NCI-H446 (cell line): ENCODE data around the gene KIF13A.
"Not testable (repeated sequence)": the region's sequence is repeated elsewhere in the genome, so short reads cannot be mapped to it uniquely, and the experiment has no call there.

Experiments
- DNase-seq, 2 experiments: peaks; one replicate each; lab custom pipeline; 2025; lab: John Stamatoyannopoulos, UW

KIF13A gene

DNA sequence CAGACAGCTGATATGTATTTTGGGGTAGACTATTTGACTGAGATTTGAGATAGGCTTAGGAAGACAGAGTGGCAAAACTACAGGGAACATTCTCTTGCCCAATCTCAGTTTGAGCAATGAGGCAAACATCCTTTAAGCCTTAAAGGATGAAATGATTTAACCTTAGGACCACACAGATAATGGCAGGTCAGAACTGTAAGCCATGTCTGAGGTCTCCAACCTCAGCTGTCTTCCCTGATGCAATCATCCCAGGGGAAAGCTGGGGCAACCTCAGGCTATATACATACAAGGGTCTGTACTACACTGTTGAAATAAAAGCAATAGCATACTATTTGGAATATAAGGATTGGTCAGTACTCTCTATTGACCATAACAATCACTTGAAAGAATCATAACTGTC lies 196.9 kb downstream of the KIF13A start:
- DNase-seq = no peak

GRCh38 chr6:17785094-17785787 lies 202.2 kb downstream of the KIF13A start:
- no peak for DNase-seq

GRCh38 chr6:17780061-17780460 lies 207.4 kb downstream of the KIF13A start:
- no peak for DNase-seq

- DNase-seq = no peak
Measured at GRCh38 chr6:17771609-17772008, 215.8 kb downstream of the KIF13A start.

GRCh38 chr6:17768881-17769280 lies 218.6 kb downstream of the KIF13A start:
- DNase-seq = no peak

GRCh38 chr6:17768388-17768787 lies 219.0 kb downstream of the KIF13A start:
- no peak for DNase-seq

DNA sequence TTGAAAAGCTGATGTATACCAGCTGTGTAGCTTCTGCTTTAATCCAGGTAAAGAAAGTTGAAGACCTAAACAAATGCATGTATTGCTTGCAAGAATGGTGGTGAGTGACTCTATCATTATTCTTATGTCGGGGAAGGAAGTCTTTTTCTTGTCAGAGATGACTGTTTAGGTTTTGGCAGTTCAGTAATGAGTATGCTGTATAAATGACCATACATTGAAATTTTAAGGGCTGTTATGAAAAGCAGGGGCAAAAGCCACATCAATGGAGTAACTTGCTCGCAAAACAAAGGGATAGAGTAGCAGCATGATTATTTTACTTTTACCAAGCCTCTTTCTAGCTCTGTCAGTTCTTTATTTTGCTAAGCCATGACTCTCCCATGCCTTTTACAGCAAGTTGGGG lies 224.8 kb downstream of the KIF13A start:
- no peak for DNase-seq

GRCh38 chr6:17758119-17758518 lies 229.3 kb downstream of the KIF13A start:
- no peak for DNase-seq

DNA sequence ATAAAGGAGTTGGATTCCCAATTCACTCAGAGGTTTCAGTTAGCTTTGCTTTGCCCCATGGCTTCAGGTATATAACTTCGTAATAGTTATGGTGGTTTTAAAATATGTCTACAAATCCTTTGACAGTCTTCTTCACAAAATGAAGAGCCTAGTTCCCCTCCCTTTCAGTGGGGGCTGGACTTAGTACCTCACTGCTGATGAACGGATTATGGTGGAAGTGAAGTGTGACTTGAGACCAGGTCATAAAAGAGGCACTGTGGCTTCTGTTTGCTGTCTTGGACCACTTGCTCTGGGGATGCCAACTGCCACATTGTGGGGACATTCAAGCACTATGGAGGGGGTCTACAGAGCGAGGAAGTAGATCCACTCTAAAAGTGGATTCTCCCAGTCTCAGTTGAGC lies 233.2 kb downstream of the KIF13A start:
- DNase-seq = no peak

- DNase-seq = not testable (repeated sequence)
Measured at GRCh38 chr6:17745324-17745723, 242.1 kb downstream of the KIF13A start.

DNA sequence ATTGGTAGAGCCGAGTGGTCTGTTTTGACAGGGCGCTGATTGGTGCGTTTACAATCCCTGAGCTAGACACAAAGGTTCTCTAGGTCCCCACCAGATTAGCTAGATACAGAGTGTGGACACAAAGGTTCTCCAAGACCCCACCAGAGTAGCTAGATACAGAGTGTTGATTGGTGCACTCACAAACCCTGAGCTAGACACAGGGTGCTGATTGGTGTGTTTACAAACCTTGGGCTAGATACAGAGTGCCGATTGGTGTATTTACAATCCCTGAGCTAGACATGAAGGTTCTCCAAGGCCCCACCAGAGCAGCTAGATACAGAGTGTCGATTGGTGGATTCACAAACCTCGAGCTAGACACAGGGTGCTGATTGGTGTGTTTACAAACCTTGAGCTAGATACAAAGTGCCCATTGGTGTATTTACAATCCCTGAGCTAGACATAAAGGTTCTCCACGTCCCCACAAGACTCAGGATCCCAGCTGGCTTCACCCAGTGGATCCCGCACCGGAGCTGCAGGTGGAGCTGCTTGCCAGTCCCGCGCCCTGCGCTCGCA lies 242.6 kb downstream of the KIF13A start:
- DNase-seq = not testable (repeated sequence)

DNA sequence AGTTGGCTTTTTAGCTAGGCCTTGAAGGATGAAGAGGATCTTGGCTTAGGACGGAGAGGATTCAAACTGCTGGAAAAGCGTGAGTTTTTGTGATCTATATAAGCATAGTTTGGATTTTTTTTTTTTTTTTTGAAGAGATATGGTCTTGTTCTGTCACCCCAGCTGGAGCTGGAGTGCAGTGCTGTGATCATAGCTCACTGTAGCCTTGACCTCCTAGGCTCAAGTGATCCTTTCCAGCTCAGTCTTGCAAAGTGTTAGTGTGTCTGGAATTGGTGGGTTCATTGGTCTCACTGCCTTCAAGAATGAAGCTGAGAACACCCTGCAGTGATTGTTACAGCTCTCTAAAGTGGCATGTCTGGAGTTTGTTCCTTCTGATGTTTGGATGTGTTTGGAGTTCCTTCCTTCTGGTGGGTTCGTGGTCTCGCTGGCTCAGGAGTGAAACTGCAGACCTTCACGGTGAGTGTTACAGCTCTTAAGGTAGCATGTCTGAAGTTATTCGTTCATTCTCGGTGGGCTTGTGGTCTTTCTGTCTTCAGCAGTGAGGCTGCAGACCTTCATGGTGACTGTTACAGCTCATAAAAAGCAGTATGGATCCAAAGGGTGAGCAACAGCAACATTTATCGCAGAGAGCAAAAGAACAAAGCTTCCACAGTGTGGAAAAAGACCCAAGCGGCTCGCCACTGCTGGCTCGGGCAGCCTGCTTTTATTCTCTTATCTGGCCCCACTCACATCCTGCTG lies 243.2 kb downstream of the KIF13A start:
- DNase-seq = no peak

- no peak for DNase-seq
Measured at GRCh38 chr6:17741507-17741906, 245.9 kb downstream of the KIF13A start.

GRCh38 chr6:17740559-17741220 lies 246.7 kb downstream of the KIF13A start:
- peak in 1 of 2 experiments; percentile 6 for DNase-seq

- DNase-seq = no peak
Measured at GRCh38 chr6:17737704-17738252, 249.7 kb downstream of the KIF13A start.

DNA sequence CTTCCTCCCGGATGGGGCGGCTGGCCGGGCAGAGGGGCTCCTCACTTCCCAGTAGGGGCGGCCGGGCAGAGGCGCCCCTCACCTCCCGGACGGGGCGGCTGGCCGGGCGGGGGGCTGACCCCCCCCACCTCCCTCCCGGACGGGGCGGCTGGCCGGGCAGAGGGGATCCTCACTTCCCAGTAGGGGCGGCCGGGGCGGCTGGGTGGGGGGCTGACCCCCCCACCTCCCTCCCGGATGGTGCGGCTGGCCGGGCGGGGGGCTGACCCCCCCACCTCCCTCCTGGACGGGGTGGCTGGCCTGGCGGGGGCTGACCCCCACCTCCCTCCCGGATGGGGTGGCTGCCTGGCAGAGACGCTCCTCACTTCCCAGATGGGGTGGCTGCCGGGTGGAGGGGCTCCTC lies 252.1 kb downstream of the KIF13A start:
- not testable (repeated sequence) for DNase-seq

- DNase-seq = no peak
Measured at GRCh38 chr6:17730078-17730704, 257.2 kb downstream of the KIF13A start.

- DNase-seq = no peak
Measured at GRCh38 chr6:17729223-17730077, 258.0 kb downstream of the KIF13A start.

- no peak for DNase-seq
Measured at GRCh38 chr6:17728551-17729222, 258.7 kb downstream of the KIF13A start.

- peak; percentile 61 to 70 for DNase-seq
Measured at GRCh38 chr6:17725083-17725482, 262.4 kb downstream of the KIF13A start.
